Natural killer cell (primary cell): ENCODE results near the gene SPATA1. TPM values are rescaled to one million over a fixed set of nuclear protein-coding genes. Genes with fewer than 3 reads are reported as not detected.

Experiments
- ATAC-seq, 3 donors: fragments of 150-1000 bp in 2 of 3; fragments of 200-7000 bp in 1 of 3; cut with Tn5 transposase; 1 replicate in 1 of 3; 2 replicates in 2 of 3; pipeline ENCODE4 v1.10.0; 2021; ENCODE audit warnings: mild to moderate bottlenecking in 2 of 3, moderate library complexity in 2 of 3
- DNase-seq, 2 donors: peaks; one replicate each; pipeline versions ENCODE4 v3.0.0 to v3.0.0-alpha.2; 2013 to 2021; ENCODE audit warnings: mixed read lengths in 1 of 2
- H3K27ac ChIP-seq: one replicate; pipeline ENCODE4 v1.5.1; 2013; ENCODE audit warnings: mild to moderate bottlenecking, low read length
- H3K27me3 ChIP-seq: one replicate; pipeline ENCODE4 v1.6.1; 2013; ENCODE audit warnings: low read length; ENCODE audit not compliant: control insufficient read depth, insufficient read depth
- H3K36me3 ChIP-seq: one replicate; pipeline ENCODE4 v1.6.1; 2013; ENCODE audit warnings: low read length; ENCODE audit not compliant: control insufficient read depth, insufficient read depth
- H3K4me1 ChIP-seq: one replicate; pipeline ENCODE4 v1.6.1; 2013; ENCODE audit warnings: low read length; ENCODE audit not compliant: control insufficient read depth, insufficient read depth
- H3K4me3 ChIP-seq: one replicate; pipeline ENCODE4 v1.5.1; 2013; ENCODE audit warnings: low read length
- H3K9me3 ChIP-seq: one replicate; pipeline ENCODE4 v1.6.1; 2013; ENCODE audit warnings: low read length; ENCODE audit not compliant: control insufficient read depth, insufficient read depth
- H3K27ac Mint-ChIP-seq, 2 donors: one replicate each; pipeline ENCODE4 v1.8.0; 2022; ENCODE audit warnings: mild to moderate bottlenecking in 2 of 2, mixed read lengths in 2 of 2, moderate library complexity in 1 of 2
- H3K27me3 Mint-ChIP-seq, 2 donors: one replicate each; pipeline ENCODE4 v1.8.0; 2022; ENCODE audit warnings: low read depth in 2 of 2, mixed read lengths in 2 of 2
- H3K36me3 Mint-ChIP-seq: one replicate; pipeline ENCODE4 v1.8.0; 2022; ENCODE audit warnings: mixed read lengths
- H3K4me1 Mint-ChIP-seq, 2 donors: one replicate each; pipeline ENCODE4 v1.8.0; 2022; ENCODE audit warnings: mixed read lengths in 2 of 2
- H3K4me3 Mint-ChIP-seq: one replicate; pipeline ENCODE4 v1.8.0; 2022; ENCODE audit warnings: mild to moderate bottlenecking, moderate library complexity, mixed read lengths
- H3K9me3 Mint-ChIP-seq, 2 donors: one replicate each; pipeline ENCODE4 v1.8.0; 2022; ENCODE audit warnings: mixed read lengths in 2 of 2
- WGBS: methylation state at CpG from one replicate; pipeline ENCODE4 v1.1.7; 2013; ENCODE audit warnings: missing lambda C conversion rate; ENCODE audit not compliant: insufficient coverage; 5-methylcytosine and 5-hydroxymethylcytosine counted together
- intact Hi-C: fragments of 100-400 bp; cut with micrococcal nuclease; formaldehyde crosslinking; loops from one replicate; pipeline ENCODE4 v1.14.2; 2022
- total RNA-seq, 4 donors: library from RNA; stranded (reverse); fragments of 120-200 nt in 1 of 4; gene quantifications; one replicate each; pipeline versions ENCODE4 v1.2.3 to v1.2.4, GENCODE V29; 2013 to 2022
- TF ChIP-seq, protein P1 (sequence below): fragments of 200-600 bp; IDR thresholded peaks from one replicate; pipeline ENCODE4 v1.8.0; 2022; ENCODE audit warnings: antibody characterized with exemption

Gene SPATA1, protein sequence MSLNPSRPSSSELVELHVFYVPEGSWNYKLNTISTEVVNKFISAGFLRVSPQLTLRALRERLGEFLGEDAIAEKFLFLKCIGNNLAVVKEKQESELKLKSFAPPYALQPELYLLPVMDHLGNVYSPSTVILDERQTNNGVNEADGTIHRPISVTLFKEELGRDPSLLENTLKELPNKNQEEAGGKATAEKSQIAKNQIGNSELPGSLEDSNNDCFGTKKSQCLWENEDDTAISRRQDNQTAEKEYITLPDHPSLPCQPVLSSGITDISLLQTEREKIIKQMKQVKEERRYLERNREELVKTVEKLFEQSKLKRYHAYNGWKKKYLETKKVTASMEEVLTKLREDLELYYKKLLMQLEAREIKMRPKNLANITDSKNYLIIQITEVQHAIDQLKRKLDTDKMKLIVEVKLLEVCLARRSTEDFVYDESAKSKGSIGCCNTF
- total RNA-seq = 1 to 10 TPM in 2 of 3 donors, under 1 TPM in 1; 0.63 to 4.1 (median 2.1) TPM
- total RNA-seq (2013) = 5.0 TPM

DNA sequence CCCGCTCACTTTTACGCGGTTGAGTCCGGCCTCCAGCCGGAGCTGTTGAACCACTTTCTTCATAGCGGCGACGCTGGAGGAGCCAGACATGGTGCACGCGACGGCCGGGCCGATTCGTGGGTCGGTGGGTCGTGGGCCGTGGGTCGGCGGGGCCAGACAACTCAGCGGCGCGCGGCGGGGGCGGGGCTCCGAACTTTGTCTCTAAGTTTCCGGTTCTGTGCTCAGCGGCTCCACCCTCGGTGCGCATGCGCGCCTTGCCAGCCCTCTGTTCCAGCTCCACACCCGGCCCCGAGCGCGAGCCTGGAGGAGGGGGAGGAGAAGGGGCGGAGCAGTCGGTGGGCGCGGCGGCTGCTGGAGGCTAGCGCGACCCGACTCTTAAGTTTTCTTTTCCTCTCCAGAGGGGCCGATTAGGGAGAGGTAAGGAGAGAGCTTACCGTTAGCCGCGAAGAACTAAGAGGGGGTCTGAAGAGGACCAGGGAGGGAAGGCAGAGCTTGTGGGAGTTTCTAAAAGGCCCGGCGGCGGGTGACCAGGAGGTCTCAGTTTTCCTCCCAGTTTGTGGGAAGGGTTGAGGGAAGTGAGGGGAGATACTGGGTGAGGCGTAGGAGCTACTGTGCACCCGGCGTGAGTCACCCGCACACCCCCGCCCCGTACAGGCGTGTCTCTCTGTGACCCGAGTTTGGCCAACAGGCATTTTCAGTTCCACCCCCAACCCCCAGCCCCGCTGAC is at the start of gene SPATA1, which contains the start of gene GNG5:
SPATA1 (plus strand) TSS at position 385 of the 727 bp plus-strand sequence. CDS start 9,974 bp downstream, outside the sequence.
GNG5 (minus strand) TSS at position 580 of the 727 bp plus-strand sequence; CDS start at position 90, 490 bp downstream.
- DNase-seq (peak; percentile 95 to 99), ATAC-seq (peak; percentile 83 to 95 (median 88))
- H3K27me3 Mint-ChIP-seq = no peaks in the 10 kb centered on the region
- TF ChIP-seq, protein P1, sequence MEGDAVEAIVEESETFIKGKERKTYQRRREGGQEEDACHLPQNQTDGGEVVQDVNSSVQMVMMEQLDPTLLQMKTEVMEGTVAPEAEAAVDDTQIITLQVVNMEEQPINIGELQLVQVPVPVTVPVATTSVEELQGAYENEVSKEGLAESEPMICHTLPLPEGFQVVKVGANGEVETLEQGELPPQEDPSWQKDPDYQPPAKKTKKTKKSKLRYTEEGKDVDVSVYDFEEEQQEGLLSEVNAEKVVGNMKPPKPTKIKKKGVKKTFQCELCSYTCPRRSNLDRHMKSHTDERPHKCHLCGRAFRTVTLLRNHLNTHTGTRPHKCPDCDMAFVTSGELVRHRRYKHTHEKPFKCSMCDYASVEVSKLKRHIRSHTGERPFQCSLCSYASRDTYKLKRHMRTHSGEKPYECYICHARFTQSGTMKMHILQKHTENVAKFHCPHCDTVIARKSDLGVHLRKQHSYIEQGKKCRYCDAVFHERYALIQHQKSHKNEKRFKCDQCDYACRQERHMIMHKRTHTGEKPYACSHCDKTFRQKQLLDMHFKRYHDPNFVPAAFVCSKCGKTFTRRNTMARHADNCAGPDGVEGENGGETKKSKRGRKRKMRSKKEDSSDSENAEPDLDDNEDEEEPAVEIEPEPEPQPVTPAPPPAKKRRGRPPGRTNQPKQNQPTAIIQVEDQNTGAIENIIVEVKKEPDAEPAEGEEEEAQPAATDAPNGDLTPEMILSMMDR = no peak
- no peaks in the 10 kb centered on the region for H3K36me3 Mint-ChIP-seq
- H3K27ac ChIP-seq = peak within 1 kb of the TSS; percentile 98
- intact Hi-C loops = loop anchor here (1.0 to 10.0 kb wide), 6 partner anchors 27 to 361 kb away; partner anchors contain the start of genes CTBS, PRKACB, RPF1 and SSX2IP
- H3K4me3 ChIP-seq = peak within 1 kb of the TSS; percentile 92
- no peaks in the 10 kb centered on the region for H3K27me3 ChIP-seq
- H3K36me3 ChIP-seq = no peaks in the 10 kb centered on the region
- peak within 1 kb of the TSS; percentile 97 for H3K4me3 Mint-ChIP-seq
- H3K27ac Mint-ChIP-seq = peak within 1 kb of the TSS; percentile 91 to 93
- H3K9me3 Mint-ChIP-seq = no peaks in the 10 kb centered on the region
- peaks cover 5% of the 10 kb centered on the region for H3K4me1 ChIP-seq
- H3K9me3 ChIP-seq = no peaks in the 10 kb centered on the region
- under 1% methylated on average over 60 of the region's 60 CpGs for WGBS
- H3K4me1 Mint-ChIP-seq = peaks cover 34 to 49% of the 10 kb centered on the region in 2 donors

GRCh38 chr1:84462118-84462517 is 44.1 kb upstream of the SPATA1 start:
- Mint-ChIP-seq H3K4me1 (no peaks in the 10 kb centered on the region), H3K4me3 (no peak overlapping the region), H3K36me3 (no peaks in the 10 kb centered on the region), H3K27ac (no peak overlapping the region), H3K9me3 (no peaks in the 10 kb centered on the region), H3K27me3 (peaks cover 30 to 69% of the 10 kb centered on the region in 2 donors)
- Histone ChIP-seq H3K4me3 (no peak overlapping the region), H3K36me3 (no peaks in the 10 kb centered on the region), H3K27ac (no peak overlapping the region), H3K27me3 (peaks cover 3% of the 10 kb centered on the region), H3K4me1 (no peaks in the 10 kb centered on the region), H3K9me3 (no peaks in the 10 kb centered on the region)
- intact Hi-C loops = no loop called here
- TF ChIP-seq, protein P1 = no peak
- DNase-seq (no peak), ATAC-seq (no peak)
- 69% methylated on average over 1 of the region's 1 CpG for WGBS

GRCh38 chr1:84467298-84467697 is 38.9 kb upstream of the SPATA1 start:
- Histone ChIP-seq H3K36me3 (no peaks in the 10 kb centered on the region), H3K27ac (no peak overlapping the region), H3K4me3 (no peak overlapping the region), H3K4me1 (no peaks in the 10 kb centered on the region), H3K9me3 (no peaks in the 10 kb centered on the region), H3K27me3 (peaks cover 19% of the 10 kb centered on the region)
- no peak overlapping the region for H3K27ac Mint-ChIP-seq
- no peak for DNase-seq
- no peaks in the 10 kb centered on the region for H3K4me1 Mint-ChIP-seq
- TF ChIP-seq, protein P1 = no peak
- H3K9me3 Mint-ChIP-seq = no peaks in the 10 kb centered on the region
- H3K27me3 Mint-ChIP-seq = peaks cover 47 to 87% of the 10 kb centered on the region in 2 donors
- intact Hi-C loops = no loop called here
- no peak for ATAC-seq
- H3K4me3 Mint-ChIP-seq = no peak overlapping the region
- H3K36me3 Mint-ChIP-seq = no peaks in the 10 kb centered on the region
